IPS-20b (cell line): ENCODE measurements around the gene TMEM255A.

ENCODE experiments used
- H3K27ac ChIP-seq: one replicate; pipeline ENCODE4 v1.5.1; 2013; ENCODE audit warnings: low read length
- H3K27me3 ChIP-seq: 2 replicates; pipeline ENCODE4 v1.6.1; 2013; ENCODE audit warnings: mild to moderate bottlenecking, low read length, inconsistent platforms; ENCODE audit not compliant: insufficient read depth
- H3K36me3 ChIP-seq: 2 replicates; pipeline ENCODE4 v1.6.1; 2013; ENCODE audit warnings: low read depth, mild to moderate bottlenecking, inconsistent platforms, low read length, moderate library complexity; ENCODE audit not compliant: insufficient read depth
- H3K4me1 ChIP-seq: 2 replicates; pipeline ENCODE4 v1.6.1; 2013; ENCODE audit warnings: mild to moderate bottlenecking, control low read depth, inconsistent platforms, low read length, moderate library complexity; ENCODE audit not compliant: insufficient read depth
- H3K4me3 ChIP-seq: 2 replicates; pipeline ENCODE4 v1.5.1; 2013; ENCODE audit warnings: mild to moderate bottlenecking, low read length, inconsistent platforms
- H3K9ac ChIP-seq: 2 replicates; pipeline ENCODE4 v1.6.1; 2013; ENCODE audit warnings: low read depth, mild to moderate bottlenecking, inconsistent platforms, low read length, moderate library complexity
- H3K9me3 ChIP-seq: 2 replicates; pipeline ENCODE4 v1.6.1; 2013; ENCODE audit warnings: mild to moderate bottlenecking, low read depth, low read length, inconsistent platforms; ENCODE audit not compliant: insufficient read depth

The TMEM255A gene

GRCh38 chrX:120331116-120331515 is 19.9 kb upstream of the TMEM255A start:
- H3K9me3 ChIP-seq, result peaks cover under 1% of the 10 kb centered on the region; the same call in 1 of the 2 replicates
- H3K27me3 ChIP-seq, result no peaks in the 10 kb centered on the region
- H3K9ac ChIP-seq, result no peak overlapping the region
- H3K4me3 ChIP-seq, result no peak overlapping the region
- H3K27ac ChIP-seq, result no peak overlapping the region
- no peaks in the 10 kb centered on the region for H3K36me3 ChIP-seq
- peaks cover 12% of the 10 kb centered on the region; the same call in 1 of the 2 replicates for H3K4me1 ChIP-seq

- no peaks in the 10 kb centered on the region for H3K4me1 ChIP-seq
- H3K27me3 ChIP-seq, result peaks cover 4% of the 10 kb centered on the region; the same call in 1 of the 2 replicates
- no peaks in the 10 kb centered on the region for H3K9me3 ChIP-seq
- no peak overlapping the region for H3K9ac ChIP-seq
- H3K27ac ChIP-seq, result no peak overlapping the region
- no peaks in the 10 kb centered on the region for H3K36me3 ChIP-seq
- no peak overlapping the region for H3K4me3 ChIP-seq
Observed at GRCh38 chrX:120321520-120322281, 10.4 kb upstream of the TMEM255A start.

- no peak overlapping the region for H3K27ac ChIP-seq
- H3K36me3 ChIP-seq, result no peaks in the 10 kb centered on the region
- no peak overlapping the region for H3K4me3 ChIP-seq
- H3K9me3 ChIP-seq, result no peaks in the 10 kb centered on the region
- H3K9ac ChIP-seq, result no peak overlapping the region
- H3K27me3 ChIP-seq, result peaks cover 15% of the 10 kb centered on the region
- no peaks in the 10 kb centered on the region for H3K4me1 ChIP-seq
Observed at GRCh38 chrX:120318411-120318810, 7.2 kb upstream of the TMEM255A start.

- Histone ChIP-seq H3K27me3 (peaks cover 31% of the 10 kb centered on the region), H3K9ac (no peak overlapping the region), H3K9me3 (no peaks in the 10 kb centered on the region), H3K4me3 (no peak overlapping the region), H3K4me1 (no peaks in the 10 kb centered on the region), H3K27ac (no peak overlapping the region), H3K36me3 (no peaks in the 10 kb centered on the region)
Observed at GRCh38 chrX:120316587-120317283, 5.5 kb upstream of the TMEM255A start.

GRCh38 chrX:120315776-120316175 is 4.5 kb upstream of the TMEM255A start:
- Histone ChIP-seq H3K9ac (no peak overlapping the region), H3K4me3 (no peak overlapping the region), H3K27ac (no peak overlapping the region), H3K27me3 (peaks cover 41% of the 10 kb centered on the region), H3K9me3 (no peaks in the 10 kb centered on the region), H3K36me3 (no peaks in the 10 kb centered on the region), H3K4me1 (no peaks in the 10 kb centered on the region)

- Histone ChIP-seq H3K27ac (no peak overlapping the region), H3K9me3 (no peaks in the 10 kb centered on the region), H3K27me3 (peaks cover 77% of the 10 kb centered on the region), H3K36me3 (no peaks in the 10 kb centered on the region), H3K4me1 (no peaks in the 10 kb centered on the region; the same call in 1 of the 2 replicates), H3K4me3 (peak overlapping the region; percentile 70; the same call in 1 of the 2 replicates), H3K9ac (no peak overlapping the region)
Observed at GRCh38 chrX:120311727-120312063, 434 bp upstream of the TMEM255A start.

GRCh38 chrX:120309873-120310705 is 1.2 kb downstream of the TMEM255A start:
- peak overlapping the region; percentile 50; the same call in 1 of the 2 replicates for H3K9ac ChIP-seq
- peak overlapping the region; percentile 65 for H3K4me3 ChIP-seq

GRCh38 chrX:120308959-120309872 is 2.0 kb downstream of the TMEM255A start:
- peaks cover 86% of the 10 kb centered on the region for H3K27me3 ChIP-seq
- no peaks in the 10 kb centered on the region; the same call in 1 of the 2 replicates for H3K4me1 ChIP-seq
- no peaks in the 10 kb centered on the region for H3K36me3 ChIP-seq
- peak overlapping the region; percentile 65 for H3K4me3 ChIP-seq
- H3K9ac ChIP-seq, result peak overlapping the region; percentile 50; the same call in 1 of the 2 replicates
- no peak overlapping the region for H3K27ac ChIP-seq
- H3K9me3 ChIP-seq, result no peaks in the 10 kb centered on the region

More at GRCh38 chrX:120309873-120310705, 1.2 kb downstream of the TMEM255A start:
- Histone ChIP-seq H3K36me3 (no peaks in the 10 kb centered on the region), H3K9me3 (no peaks in the 10 kb centered on the region), H3K27ac (no peak overlapping the region), H3K27me3 (peaks cover 88% of the 10 kb centered on the region), H3K4me1 (no peaks in the 10 kb centered on the region; the same call in 1 of the 2 replicates)

GRCh38 chrX:120308558-120308957 is 2.7 kb downstream of the TMEM255A start:
- H3K27ac ChIP-seq, result no peak overlapping the region
- no peaks in the 10 kb centered on the region for H3K36me3 ChIP-seq
- H3K9me3 ChIP-seq, result no peaks in the 10 kb centered on the region
- peaks cover 80% of the 10 kb centered on the region for H3K27me3 ChIP-seq
- no peaks in the 10 kb centered on the region; the same call in 1 of the 2 replicates for H3K4me1 ChIP-seq
- no peak overlapping the region for H3K9ac ChIP-seq
- H3K4me3 ChIP-seq, result peak overlapping the region; percentile 65

- H3K4me1 ChIP-seq, result peaks cover 4% of the 10 kb centered on the region; the same call in 1 of the 2 replicates
- no peaks in the 10 kb centered on the region for H3K36me3 ChIP-seq
- no peaks in the 10 kb centered on the region for H3K9me3 ChIP-seq
- H3K4me3 ChIP-seq, result no peak overlapping the region
- H3K9ac ChIP-seq, result no peak overlapping the region
- no peak overlapping the region for H3K27ac ChIP-seq
- peaks cover 60% of the 10 kb centered on the region for H3K27me3 ChIP-seq
Observed at GRCh38 chrX:120306630-120307029, 4.6 kb downstream of the TMEM255A start.
